ENCODE measurements around the gene ACACB.

GRCh38 chr12:109230193-109230592, 113.8 kb downstream of the ACACB start:
- TF ChIP-seq, protein P1, sequence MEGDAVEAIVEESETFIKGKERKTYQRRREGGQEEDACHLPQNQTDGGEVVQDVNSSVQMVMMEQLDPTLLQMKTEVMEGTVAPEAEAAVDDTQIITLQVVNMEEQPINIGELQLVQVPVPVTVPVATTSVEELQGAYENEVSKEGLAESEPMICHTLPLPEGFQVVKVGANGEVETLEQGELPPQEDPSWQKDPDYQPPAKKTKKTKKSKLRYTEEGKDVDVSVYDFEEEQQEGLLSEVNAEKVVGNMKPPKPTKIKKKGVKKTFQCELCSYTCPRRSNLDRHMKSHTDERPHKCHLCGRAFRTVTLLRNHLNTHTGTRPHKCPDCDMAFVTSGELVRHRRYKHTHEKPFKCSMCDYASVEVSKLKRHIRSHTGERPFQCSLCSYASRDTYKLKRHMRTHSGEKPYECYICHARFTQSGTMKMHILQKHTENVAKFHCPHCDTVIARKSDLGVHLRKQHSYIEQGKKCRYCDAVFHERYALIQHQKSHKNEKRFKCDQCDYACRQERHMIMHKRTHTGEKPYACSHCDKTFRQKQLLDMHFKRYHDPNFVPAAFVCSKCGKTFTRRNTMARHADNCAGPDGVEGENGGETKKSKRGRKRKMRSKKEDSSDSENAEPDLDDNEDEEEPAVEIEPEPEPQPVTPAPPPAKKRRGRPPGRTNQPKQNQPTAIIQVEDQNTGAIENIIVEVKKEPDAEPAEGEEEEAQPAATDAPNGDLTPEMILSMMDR (IDR thresholded peaks at IDR 0.05): no peak
- TF ChIP-seq POLR2A (IDR thresholded peaks at IDR 0.05): no peak
